ENCODE data around the gene OR5AL1.
"Not testable (repeated sequence)": the region's sequence is repeated elsewhere in the genome, so short reads cannot be mapped to it uniquely, and the experiment has no call there.

OR5AL1 gene

GRCh38 chr11:56412396-56412795 lies at the start of gene OR5AL1:
OR5AL1 (plus strand) TSS chr11:56412696.
- DNase-seq (ENCODE audit: low spot score): no peak

- DNase-seq (ENCODE audit: low spot score): no peak
These were observed 37.2 kb upstream of the OR5AL1 start, which contains the start of gene OR8U1 for GRCh38 chr11:56375324-56375723. OR8U1 (plus strand) TSS chr11:56375624; CDS start chr11:56375624, 0 bp downstream.

DNA sequence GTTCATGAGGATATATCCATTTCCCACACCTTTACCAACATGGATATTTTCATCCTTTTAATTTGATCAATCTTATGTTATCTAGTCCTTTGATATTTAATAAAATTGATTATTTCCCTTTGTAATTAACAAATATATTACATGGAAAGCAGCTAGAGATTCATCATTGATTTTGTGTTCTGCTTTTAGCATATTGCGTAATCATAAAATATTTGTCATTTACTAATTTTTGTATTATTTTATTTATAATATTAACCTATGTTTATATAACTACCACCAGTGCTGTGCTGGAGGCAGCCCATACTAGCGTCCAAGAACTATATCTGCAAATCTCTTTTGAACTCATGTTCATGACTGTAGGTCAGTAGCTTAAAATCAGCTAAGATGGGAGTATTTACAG lies 32.4 kb upstream of the OR5AL1 start:
- DNase-seq (ENCODE audit: low spot score): no peak

DNA sequence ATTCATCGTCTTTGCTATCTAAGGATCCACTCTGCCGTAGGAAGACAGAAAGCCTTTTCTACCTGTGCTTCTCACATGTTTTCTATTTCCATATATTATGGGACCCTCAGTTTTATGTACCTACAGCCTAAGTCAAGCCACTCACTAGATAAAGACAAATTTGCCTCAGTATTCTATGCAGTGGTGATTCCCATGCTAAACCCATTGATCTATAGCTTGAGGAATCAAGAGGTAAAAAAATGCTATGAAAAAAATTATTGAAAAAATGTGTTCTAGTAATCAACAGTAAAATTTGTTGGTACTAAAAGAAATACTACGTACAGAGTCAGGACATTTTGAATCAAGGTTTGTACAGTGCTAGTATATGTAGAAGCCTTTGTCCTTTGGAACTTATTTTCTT lies 18.1 kb upstream of the OR5AL1 start:
- DNase-seq (ENCODE audit: low spot score): no peak

GRCh38 chr11:56396047-56396446 lies 16.4 kb upstream of the OR5AL1 start:
- no peak for DNase-seq (ENCODE audit: low spot score)

DNA sequence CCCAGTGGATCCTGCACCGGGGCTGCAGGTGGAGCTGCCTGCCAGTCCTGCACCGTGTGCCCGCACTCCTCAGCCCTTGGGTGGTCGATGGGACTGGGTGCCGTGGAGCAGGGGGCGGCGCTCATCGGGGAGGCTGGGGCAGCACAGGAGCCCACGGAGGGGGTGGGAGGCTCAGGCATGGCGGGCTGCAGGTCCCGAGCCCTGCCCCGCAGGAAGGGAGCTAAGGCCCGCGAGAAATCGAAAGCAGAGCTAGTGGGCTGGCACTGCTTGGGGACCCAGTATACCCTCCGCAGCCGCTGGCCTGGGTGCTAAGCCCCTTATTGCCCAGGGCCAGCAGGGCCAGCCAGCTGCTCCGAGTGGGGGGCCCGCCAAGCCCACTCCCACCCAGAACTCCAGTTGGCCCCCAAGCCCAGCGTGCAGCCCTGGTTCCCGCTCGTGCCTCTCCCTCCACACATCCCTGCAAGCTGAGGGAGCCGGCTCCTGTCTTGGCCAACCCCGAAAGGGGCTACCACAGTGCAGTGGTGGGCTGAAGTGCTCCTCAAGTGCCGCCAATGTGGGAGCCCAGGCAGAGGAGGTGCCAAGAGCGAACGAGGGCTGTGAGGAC lies 10.5 kb upstream of the OR5AL1 start:
- DNase-seq (ENCODE audit: low spot score): not testable (repeated sequence)

- DNase-seq (ENCODE audit: low spot score): no peak
These were observed 8.1 kb upstream of the OR5AL1 start for GRCh38 chr11:56404393-56404792.

GRCh38 chr11:56410801-56411200 lies 1.7 kb upstream of the OR5AL1 start:
- no peak for DNase-seq (ENCODE audit: low spot score)

DNA sequence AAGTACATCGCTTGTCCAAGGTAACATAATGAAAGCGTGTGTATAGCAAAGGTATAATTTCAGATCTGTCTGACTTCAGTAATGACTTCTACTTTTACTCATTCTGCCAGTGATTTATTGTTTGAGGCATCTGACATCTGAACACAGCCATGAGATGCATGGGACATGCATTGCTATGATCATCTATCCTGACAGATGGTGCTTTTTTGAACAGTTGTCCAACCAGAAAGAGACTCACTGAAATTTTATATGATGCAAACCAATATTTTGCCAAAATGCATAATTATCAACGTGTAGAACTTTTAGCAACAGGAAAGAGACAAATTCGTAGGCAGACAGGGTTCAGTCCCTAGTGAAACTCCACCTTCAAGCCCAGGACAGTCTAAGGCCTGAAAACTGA lies 41.0 kb downstream of the OR5AL1 start:
- DNase-seq (ENCODE audit: low spot score): no peak

- DNase-seq (ENCODE audit: low spot score): no peak
These were observed 44.6 kb downstream of the OR5AL1 start for GRCh38 chr11:56457076-56457475.
